H9 (cell line): ENCODE measurements around the gene XYLB. TPM values are rescaled to one million over a fixed set of nuclear protein-coding genes. Genes with fewer than 3 reads are reported as not detected.

Experiments
- DNase-seq: peaks from one replicate; pipeline ENCODE4 v3.0.0-alpha.2; 2017
- H2AFZ ChIP-seq: one replicate; pipeline ENCODE4 v1.6.1; 2013; ENCODE audit warnings: mild to moderate bottlenecking, low read length, control low read depth, moderate library complexity
- H2AK5ac ChIP-seq: 2 replicates; pipeline ENCODE4 v1.6.1; 2013; ENCODE audit warnings: low read length, control low read depth, mixed read lengths; ENCODE audit not compliant: insufficient read length
- H2BK120ac ChIP-seq: one replicate; pipeline ENCODE4 v1.6.1; 2013; ENCODE audit warnings: low read depth, mild to moderate bottlenecking, low read length, control low read depth, inconsistent platforms; ENCODE audit not compliant: poor library complexity, severe bottlenecking
- H2BK12ac ChIP-seq: 2 replicates; pipeline ENCODE4 v1.6.1; 2013; ENCODE audit warnings: low read length, control low read depth, mixed read lengths, low read depth; ENCODE audit not compliant: insufficient read length
- H2BK15ac ChIP-seq: 2 replicates; pipeline ENCODE4 v1.6.1; 2013; ENCODE audit warnings: low read depth, low read length, control low read depth
- H2BK20ac ChIP-seq: one replicate; pipeline ENCODE4 v1.6.1; 2013; ENCODE audit warnings: low read depth, mild to moderate bottlenecking, low read length, control low read depth, inconsistent platforms; ENCODE audit not compliant: poor library complexity, severe bottlenecking
- H2BK5ac ChIP-seq: 2 replicates; pipeline ENCODE4 v1.6.1; 2013; ENCODE audit warnings: low read length, control low read depth, mixed read lengths; ENCODE audit not compliant: insufficient read length
- H3K14ac ChIP-seq: 2 replicates; pipeline ENCODE4 v1.6.1; 2013; ENCODE audit warnings: low read length, control low read depth; ENCODE audit not compliant: insufficient read depth
- H3K18ac ChIP-seq: 2 replicates; pipeline ENCODE4 v1.6.1; 2013; ENCODE audit warnings: low read depth, mild to moderate bottlenecking, mixed read lengths, low read length, control low read depth; ENCODE audit not compliant: insufficient read length
- H3K23ac ChIP-seq: 2 replicates; pipeline ENCODE4 v1.6.1; 2013; ENCODE audit warnings: low read length, control low read depth, mixed read lengths, low read depth; ENCODE audit not compliant: insufficient read length
- H3K23me2 ChIP-seq: 2 replicates; pipeline ENCODE4 v1.6.1; 2013; ENCODE audit warnings: low read depth, mild to moderate bottlenecking, mixed read lengths, low read length, control low read depth; ENCODE audit not compliant: insufficient read length, poor library complexity, severe bottlenecking
- H3K27ac ChIP-seq: 2 replicates; pipeline ENCODE4 v1.5.1; 2013; ENCODE audit warnings: low read length, control low read depth, mixed read lengths, low read depth; ENCODE audit not compliant: insufficient read length
- H3K27me3 ChIP-seq: 2 replicates; pipeline ENCODE4 v1.6.1; 2013; ENCODE audit warnings: low read length, control low read depth, inconsistent platforms; ENCODE audit not compliant: insufficient read depth
- H3K4ac ChIP-seq: 2 replicates; pipeline ENCODE4 v1.6.1; 2013; ENCODE audit warnings: low read depth, mild to moderate bottlenecking, control low read depth, inconsistent platforms, low read length, moderate library complexity
- H3K4me1 ChIP-seq: 2 replicates; pipeline ENCODE4 v1.6.1; 2013; ENCODE audit warnings: low read length, control low read depth, inconsistent platforms; ENCODE audit not compliant: insufficient read depth
- H3K4me2 ChIP-seq: 2 replicates; pipeline ENCODE4 v1.6.1; 2013; ENCODE audit warnings: low read length, control low read depth, mixed read lengths; ENCODE audit not compliant: insufficient read length, insufficient read depth
- H3K56ac ChIP-seq: 2 replicates; pipeline ENCODE4 v1.6.1; 2013; ENCODE audit warnings: low read depth, mild to moderate bottlenecking, mixed read lengths, low read length, control low read depth; ENCODE audit not compliant: insufficient read length
- H3K79me1 ChIP-seq: 2 replicates; pipeline ENCODE4 v1.6.1; 2013; ENCODE audit warnings: low read depth, mild to moderate bottlenecking, moderate library complexity, low read length, control low read depth, inconsistent platforms; ENCODE audit not compliant: insufficient read depth, poor library complexity, severe bottlenecking
- H3K79me2 ChIP-seq: 2 replicates; pipeline ENCODE4 v1.6.1; 2013; ENCODE audit warnings: low read length, control low read depth, inconsistent platforms; ENCODE audit not compliant: insufficient read depth
- H3K9ac ChIP-seq: 2 replicates; pipeline ENCODE4 v1.6.1; 2013; ENCODE audit warnings: low read length, control low read depth, mixed read lengths; ENCODE audit not compliant: insufficient read length; ENCODE audit errors: extremely low read depth
- H3K9me3 ChIP-seq: one replicate; pipeline ENCODE4 v1.6.1; 2013; ENCODE audit warnings: low read depth, low read length, inconsistent platforms; ENCODE audit not compliant: control insufficient read depth
- H3T11ph ChIP-seq: one replicate; pipeline ENCODE4 v1.6.1; 2013; ENCODE audit warnings: mild to moderate bottlenecking, low read length, control low read depth, inconsistent platforms
- H4K20me1 ChIP-seq: one replicate; pipeline ENCODE4 v1.6.1; 2013; ENCODE audit not compliant: control insufficient read depth, insufficient read length, insufficient read depth
- H4K5ac ChIP-seq: 2 replicates; pipeline ENCODE4 v1.6.1; 2013; ENCODE audit warnings: low read depth, mild to moderate bottlenecking, mixed read lengths, low read length, control low read depth; ENCODE audit not compliant: insufficient read length
- H4K8ac ChIP-seq: replicated peaks from 2 replicates; pipeline ENCODE4 v1.6.1; 2013; ENCODE audit warnings: low read length, control low read depth, mixed read lengths, low read depth; ENCODE audit not compliant: insufficient read length
- H4K91ac ChIP-seq: 2 replicates; pipeline ENCODE4 v1.6.1; 2013; ENCODE audit warnings: low read depth, mild to moderate bottlenecking, moderate library complexity, mixed read lengths, low read length, control low read depth; ENCODE audit not compliant: insufficient read length
- H3K27ac Mint-ChIP-seq, 3 experiments: 2 replicates in 2 of 3; 3 replicates in 1 of 3; pipeline ENCODE4 v1.8.0; 2020 to 2021; ENCODE audit warnings: mixed read lengths in 3 of 3, mild to moderate bottlenecking in 1 of 3, moderate library complexity in 1 of 3
- H3K27me3 Mint-ChIP-seq: 2 replicates; pipeline ENCODE4 v1.8.0; 2021; ENCODE audit warnings: low read depth, mild to moderate bottlenecking, moderate library complexity, mixed read lengths
- H3K36me3 Mint-ChIP-seq, 3 experiments: 2 replicates in 2 of 3; 3 replicates in 1 of 3; pipeline ENCODE4 v1.8.0; 2020 to 2021; ENCODE audit warnings: low read depth in 3 of 3, mixed read lengths in 3 of 3; ENCODE audit not compliant: insufficient read depth in 1 of 3
- H3K4me1 Mint-ChIP-seq, 2 experiments: 2 replicates each; pipeline ENCODE4 v1.8.0; 2020; ENCODE audit warnings: mixed read lengths in 2 of 2
- H3K4me3 Mint-ChIP-seq, 2 experiments: 2 replicates in 1 of 2; 3 replicates in 1 of 2; pipeline ENCODE4 v1.8.0; 2020 to 2021; ENCODE audit warnings: mild to moderate bottlenecking in 2 of 2, mixed read lengths in 2 of 2, moderate library complexity in 1 of 2
- H3K9me3 Mint-ChIP-seq, 2 experiments: 2 replicates in 1 of 2; 3 replicates in 1 of 2; pipeline ENCODE4 v1.8.0; 2020; ENCODE audit warnings: mild to moderate bottlenecking in 2 of 2, mixed read lengths in 2 of 2, moderate library complexity in 1 of 2
- WGBS: extraction: QIAGEN DNeasy Blood & Tissue Kit; methylation state at CpG from one replicate; pipeline ENCODE4 v1.1.7; 2013; ENCODE audit warnings: missing lambda C conversion rate, low lambda C conversion rate, mixed read lengths; ENCODE audit not compliant: insufficient read length; ENCODE audit errors: extremely low coverage; 5-methylcytosine and 5-hydroxymethylcytosine counted together
- total RNA-seq: library from RNA; stranded (reverse); gene quantifications from 2 replicates; pipeline ENCODE4 v1.2.1, GENCODE V29; 2021
- TF ChIP-seq, protein P1 (sequence below): fragments of 200-600 bp; sonication (generic); conservative IDR thresholded peaks from 3 replicates; pipeline ENCODE4 v1.8.0; 2021; ENCODE audit warnings: antibody characterized with exemption, mild to moderate bottlenecking

Gene XYLB
- total RNA-seq, 1 experiment from 2014 or later: 2.6 TPM

DNA sequence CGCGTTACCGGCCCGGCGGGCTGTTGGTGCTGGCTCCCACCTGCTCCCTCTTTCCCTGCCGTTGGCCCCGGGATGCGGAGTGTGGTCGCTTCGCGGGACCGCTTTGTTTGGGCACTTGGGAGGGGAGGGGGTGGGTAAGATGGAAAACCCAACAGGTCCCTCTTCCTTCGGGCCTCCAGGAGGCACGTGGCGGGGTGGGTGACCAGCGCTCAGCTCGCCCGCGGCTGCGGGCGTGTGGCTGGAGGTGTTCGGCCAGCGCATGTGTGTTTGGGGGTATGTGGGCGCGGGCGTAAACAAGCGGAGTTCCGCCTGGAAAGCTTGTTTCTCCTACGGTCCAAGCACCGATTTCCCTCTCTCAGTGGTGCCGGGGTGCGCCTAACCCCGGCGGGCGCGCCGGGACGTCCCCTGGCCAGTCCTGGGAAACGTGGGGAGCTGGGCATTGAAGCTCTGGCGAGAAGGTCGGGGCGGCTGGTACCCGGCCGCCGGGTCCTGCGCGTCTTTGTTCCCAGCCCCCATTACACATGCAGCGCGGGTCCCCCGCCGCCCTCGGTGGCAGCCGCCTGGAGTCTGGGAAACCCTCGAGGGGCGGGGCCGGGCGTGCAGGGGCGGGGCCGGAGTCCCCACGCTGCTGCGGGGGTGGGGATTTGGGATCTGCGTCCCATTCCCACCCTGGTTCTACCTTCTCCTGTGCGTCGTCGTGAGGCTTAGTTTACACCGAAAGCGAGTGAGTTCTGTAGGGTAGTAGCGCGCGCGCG lies 108.5 kb downstream of the XYLB start:
- H3K18ac ChIP-seq: peak overlapping the region; percentile 68
- H3K4me2 ChIP-seq: peak overlapping the region; percentile 84
- H3K27ac Mint-ChIP-seq: peak overlapping the region; percentile 98 to 100 (median 99)
- no peak overlapping the region for H3T11ph ChIP-seq
- no peak overlapping the region for H3K56ac ChIP-seq
- H3K9me3 Mint-ChIP-seq: peaks cover 5% of the 10 kb centered on the region in 2 experiments; a peak in 4 of 5 replicates
- no peak overlapping the region for H2BK5ac ChIP-seq
- H2AFZ ChIP-seq: no peak overlapping the region
- no peak overlapping the region for H3K23ac ChIP-seq
- H3K27me3 ChIP-seq: no peaks in the 10 kb centered on the region
- H3K9ac ChIP-seq: peak overlapping the region; percentile 85
- H3K36me3 Mint-ChIP-seq: peaks cover 4 to 7% (median 7%) of the 10 kb centered on the region in 3 experiments; a peak in 6 of 7 replicates
- peaks cover 2% of the 10 kb centered on the region for H4K20me1 ChIP-seq
- no peak overlapping the region for H2BK120ac ChIP-seq
- H4K5ac ChIP-seq: peak overlapping the region; percentile 2
- no peak overlapping the region for H2AK5ac ChIP-seq
- peaks cover 9% of the 10 kb centered on the region for H3K27me3 Mint-ChIP-seq
- no peak overlapping the region for H2BK12ac ChIP-seq
- H3K79me2 ChIP-seq: peaks cover 40% of the 10 kb centered on the region; the same call in 1 of the 2 replicates
- peaks cover 8% of the 10 kb centered on the region for H3K79me1 ChIP-seq
- no peak overlapping the region for H3K27ac ChIP-seq
- no peak overlapping the region for H2BK15ac ChIP-seq
- no CpG with 5 or more reads among the region's 72 CpGs for WGBS
- peaks cover 11% of the 10 kb centered on the region for H3K23me2 ChIP-seq
- no peak overlapping the region for H2BK20ac ChIP-seq
- H4K91ac ChIP-seq: peak overlapping the region; percentile 73
- peak overlapping the region; percentile 5 for H3K4ac ChIP-seq
- peak overlapping the region; percentile 82 for H3K14ac ChIP-seq
- no peaks in the 10 kb centered on the region for H3K9me3 ChIP-seq
- H3K4me1 ChIP-seq: peaks cover 12% of the 10 kb centered on the region
- no peak overlapping the region for H4K8ac ChIP-seq
- peak; percentile 89 for DNase-seq
- H3K4me3 Mint-ChIP-seq: peak overlapping the region; percentile 97 to 100
- peaks cover 42 to 45% of the 10 kb centered on the region in 2 experiments for H3K4me1 Mint-ChIP-seq
- TF ChIP-seq, protein P1, sequence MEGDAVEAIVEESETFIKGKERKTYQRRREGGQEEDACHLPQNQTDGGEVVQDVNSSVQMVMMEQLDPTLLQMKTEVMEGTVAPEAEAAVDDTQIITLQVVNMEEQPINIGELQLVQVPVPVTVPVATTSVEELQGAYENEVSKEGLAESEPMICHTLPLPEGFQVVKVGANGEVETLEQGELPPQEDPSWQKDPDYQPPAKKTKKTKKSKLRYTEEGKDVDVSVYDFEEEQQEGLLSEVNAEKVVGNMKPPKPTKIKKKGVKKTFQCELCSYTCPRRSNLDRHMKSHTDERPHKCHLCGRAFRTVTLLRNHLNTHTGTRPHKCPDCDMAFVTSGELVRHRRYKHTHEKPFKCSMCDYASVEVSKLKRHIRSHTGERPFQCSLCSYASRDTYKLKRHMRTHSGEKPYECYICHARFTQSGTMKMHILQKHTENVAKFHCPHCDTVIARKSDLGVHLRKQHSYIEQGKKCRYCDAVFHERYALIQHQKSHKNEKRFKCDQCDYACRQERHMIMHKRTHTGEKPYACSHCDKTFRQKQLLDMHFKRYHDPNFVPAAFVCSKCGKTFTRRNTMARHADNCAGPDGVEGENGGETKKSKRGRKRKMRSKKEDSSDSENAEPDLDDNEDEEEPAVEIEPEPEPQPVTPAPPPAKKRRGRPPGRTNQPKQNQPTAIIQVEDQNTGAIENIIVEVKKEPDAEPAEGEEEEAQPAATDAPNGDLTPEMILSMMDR: no peak
